Measurements from ENCODE around the gene LMO2.

GRCh38 chr11:33868647-33869461 lies 23.0 kb downstream of the LMO2 start:
- TF ChIP-seq BACH2 (CRISPR knock-in tag; IDR thresholded peaks at IDR 0.05; ENCODE audit: borderline replicate concordance): no peak
- TF ChIP-seq GLIS3 (CRISPR knock-in tag; IDR thresholded peaks at IDR 0.05): no peak
- no peak for TF ChIP-seq ZNF8 (CRISPR knock-in tag; IDR thresholded peaks at IDR 0.05)
- no peak for TF ChIP-seq CSRNP3 (CRISPR knock-in tag; IDR thresholded peaks at IDR 0.05)
- TF ChIP-seq ZFP3 (CRISPR knock-in tag; IDR thresholded peaks at IDR 0.05): no peak
- no peak for TF ChIP-seq TSHZ2 (CRISPR knock-in tag; IDR thresholded peaks at IDR 0.05)
